ENCODE data around the gene CA6. TPM values are rescaled to one million over a fixed set of nuclear protein-coding genes. Genes with fewer than 3 reads are reported as not detected.

The CA6 gene
- total and polyA plus RNA-seq, 2 of the 8 experiments (the other 6 are each of a cell fraction or from before 2014, with no cell fraction given), result not detected

- peak overlapping the region; percentile 84 for H2AFZ ChIP-seq (ENCODE audit: low read length)
- H3K23ac ChIP-seq (ENCODE audit: insufficient read length), result no peak overlapping the region
- FAIRE-seq, result peak; percentile 88
- H3K4me3 ChIP-seq (ENCODE audit: extremely low read depth in 1 of 4, insufficient read depth in 2 of 4, low read depth in 3 of 4, low read length in 4 of 4), result no peak overlapping the region
- H2BK15ac ChIP-seq (ENCODE audit: low read length), result 0 out of 2 replicates have a peak overlapping the region, but pooled peaks have one; percentile 92
- no peaks in the 10 kb centered on the region for H3K79me2 ChIP-seq (ENCODE audit: control insufficient read depth in 1 of 2, insufficient read depth in 2 of 2, low read length in 2 of 2)
- H3K14ac ChIP-seq (ENCODE audit: insufficient read length), result no peak overlapping the region
- H3K79me1 ChIP-seq (ENCODE audit: low read depth, low read length), result no peaks in the 10 kb centered on the region
- DNase-seq (ENCODE audit: low read depth in 1 of 2, low spot score in 2 of 2), result peak in 1 of 2 experiments; percentile 95
- no peak overlapping the region for H4K5ac ChIP-seq (ENCODE audit: insufficient read length, low read depth, low read length)
- no peaks in the 10 kb centered on the region for H4K20me1 ChIP-seq (replicated peaks in 1 of 2; ENCODE audit: control insufficient read depth in 1 of 2, insufficient read depth in 2 of 2, low read length in 2 of 2)
- 0 out of 2 replicates have a peak overlapping the region, but pooled peaks have one; percentile 68 for H2BK12ac ChIP-seq (ENCODE audit: low read depth, low read length)
- peaks cover 0 to 2% (median 0%) of the 10 kb centered on the region in 4 experiments; a peak in 2 of 7 replicates for H3K4me1 ChIP-seq (replicated peaks in 1 of 4; ENCODE audit: control insufficient read depth in 3 of 4, insufficient read depth in 4 of 4, low read length in 3 of 4)
- H3K56ac ChIP-seq (replicated peaks; ENCODE audit: insufficient read length, low read depth, low read length), result no peak overlapping the region
- 0 out of 2 replicates have a peak overlapping the region, but pooled peaks have one; percentile 9 for H3K18ac ChIP-seq (ENCODE audit: extremely low read depth, low read length)
- peaks cover 0 to 4% of the 10 kb centered on the region in 2 experiments; a peak in 2 of 4 replicates for H3K9me3 ChIP-seq (ENCODE audit: insufficient read depth in 2 of 2, low read depth in 1 of 2, low read length in 1 of 2)
- no peak overlapping the region for H3K4ac ChIP-seq (replicated peaks; ENCODE audit: insufficient read length, low read depth, low read length)
- no peak overlapping the region for H2BK120ac ChIP-seq (replicated peaks; ENCODE audit: low read depth, low read length)
- no peak overlapping the region for H3K9ac ChIP-seq (replicated peaks in 1 of 4; ENCODE audit: extremely low read depth in 1 of 4, low read depth in 3 of 4, low read length in 3 of 4)
- H3K4me2 ChIP-seq (ENCODE audit: insufficient read depth in 1 of 2, low read depth in 2 of 2, low read length in 2 of 2), result no peak overlapping the region
- ChIA-PET CTCF (ENCODE audit: partially characterized antibody) (interaction anchor here (0.6 to 5.9 kb wide), 34 partner anchors 10 to 730 kb away, joined by 3 to 45 read pairs (median 4); no protein-coding TSS in a partner anchor), POLR2A (ENCODE audit: partially characterized antibody) (interaction anchor here (0.6 to 1.9 kb wide), 5 partner anchors 110 to 128 kb away, joined by 3 to 8 read pairs (median 3); no protein-coding TSS in a partner anchor)
- peak overlapping the region; percentile 68 for H4K91ac ChIP-seq (replicated peaks; ENCODE audit: insufficient read length, low read length)
- H3K27ac ChIP-seq (ENCODE audit: low read depth, low read length), result no peak overlapping the region
- no peaks in the 10 kb centered on the region for H3K36me3 ChIP-seq (ENCODE audit: control insufficient read depth in 2 of 4, insufficient read depth in 4 of 4, low read length in 3 of 4)
- H2AK5ac ChIP-seq (ENCODE audit: low read depth, low read length), result no peak overlapping the region
- no peak overlapping the region for H2BK5ac ChIP-seq (ENCODE audit: low read depth, low read length)
- H3K27me3 ChIP-seq (replicated peaks in 1 of 4; ENCODE audit: control insufficient read depth in 3 of 4, extremely low read depth in 1 of 4, insufficient read depth in 3 of 4, low read length in 3 of 4), result no peaks in the 10 kb centered on the region
- H4K8ac ChIP-seq (ENCODE audit: extremely low read depth, insufficient read depth, low read length), result no peak overlapping the region; the same call in 1 of the 2 replicates
- 33% methylated on average over 9 of the region's 9 CpGs; no CpG with 5 or more reads in 1 of the 2 experiments for WGBS, 2 experiments (ENCODE audit: extremely low coverage in 1 of 2, insufficient coverage in 1 of 2, insufficient read length in 1 of 2, insufficient replicate concordance in 2 of 2, low coverage in 1 of 2, low lambda C conversion rate in 2 of 2, missing lambda C conversion rate in 1 of 2)
- no peak overlapping the region for H2BK20ac ChIP-seq (ENCODE audit: low read length)
- H3K23me2 ChIP-seq (ENCODE audit: low read depth, low read length), result no peaks in the 10 kb centered on the region
- TF ChIP-seq KDM1A (IDR thresholded peaks at IDR 0.05; ENCODE audit: borderline replicate concordance, low read length) (peak; percentile 37; the same call in 1 of the 2 replicates), EZH2 (IDR thresholded peaks at IDR 0.05; ENCODE audit: low read depth, low read length, severe bottlenecking) (no peak), RAD21 (IDR thresholded peaks at IDR 0.05 in 1 of 2, conservative IDR thresholded peaks at IDR 0.05 in 1 of 2; ENCODE audit: low read depth in 2 of 2, low read length in 2 of 2) (peak; percentile 83 to 93), PHF8 (conservative IDR thresholded peaks at IDR 0.05; ENCODE audit: low read depth, low read length) (no peak), TEAD4 (IDR thresholded peaks at IDR 0.05; ENCODE audit: low read depth, low read length) (no peak), CTCF (IDR thresholded peaks at IDR 0.05; ENCODE audit: control extremely low read depth in 1 of 3, insufficient read depth in 1 of 3, low read depth in 1 of 3, low read length in 3 of 3) (peak; percentile 89 to 95 (median 94))
Observed at GRCh38 chr1:8987881-8988617, 42.4 kb downstream of the CA6 start.
